Activated CD8-positive, alpha-beta memory T cell treated with anti-CD3 and anti-CD28 coated beads, Interleukin-2, amount 50 U/mL, for 24 hours (primary cell): Measurements from ENCODE around the gene CYBC1.

ENCODE experiments used
- DNase-seq: peaks from one replicate; pipeline ENCODE4 v3.0.0-alpha.2; 2020; ENCODE audit errors: extremely low read depth

Gene CYBC1

DNA sequence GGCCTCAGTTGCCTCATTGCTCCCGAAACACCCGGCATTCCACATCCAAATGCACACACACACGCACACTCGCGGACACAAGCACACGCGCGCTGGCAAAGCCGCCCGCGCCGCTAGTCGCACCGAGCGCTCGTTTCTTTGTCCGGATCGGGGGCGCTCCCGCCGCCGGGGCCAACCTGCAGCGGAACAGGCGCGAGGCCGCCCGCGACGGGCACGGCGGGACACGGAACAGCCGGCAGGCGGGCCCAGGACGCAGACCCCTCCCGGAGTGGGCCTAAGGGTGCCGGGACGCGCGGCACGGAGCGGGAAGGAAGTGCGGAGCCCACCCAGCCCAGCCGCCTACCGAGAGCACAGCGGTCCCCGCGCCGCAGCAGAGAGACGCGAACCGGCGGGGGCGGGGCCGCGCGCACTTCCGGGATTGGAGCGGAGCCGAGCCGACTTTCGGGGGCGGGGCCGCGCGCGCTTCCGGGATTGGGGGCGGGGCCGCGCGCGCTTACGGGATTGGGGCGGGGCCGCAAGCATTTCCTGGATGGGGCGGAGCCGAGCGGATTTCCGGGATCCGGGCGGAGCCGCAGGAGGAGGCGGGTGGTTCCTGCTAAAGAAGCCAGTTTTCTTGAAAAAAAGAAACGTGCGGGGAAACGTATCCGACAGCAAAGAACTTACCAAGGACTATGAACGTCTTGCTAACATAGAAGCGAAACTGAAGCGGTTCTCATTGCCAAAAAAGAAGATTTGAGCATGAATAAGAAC is at the start of gene CYBC1:
Gene CYBC1, minus strand, starts transcription at position 396 of the 750 bp plus-strand sequence. CDS start 1,498 bp downstream, outside the sequence.
- peak; percentile 79 for DNase-seq

DNA sequence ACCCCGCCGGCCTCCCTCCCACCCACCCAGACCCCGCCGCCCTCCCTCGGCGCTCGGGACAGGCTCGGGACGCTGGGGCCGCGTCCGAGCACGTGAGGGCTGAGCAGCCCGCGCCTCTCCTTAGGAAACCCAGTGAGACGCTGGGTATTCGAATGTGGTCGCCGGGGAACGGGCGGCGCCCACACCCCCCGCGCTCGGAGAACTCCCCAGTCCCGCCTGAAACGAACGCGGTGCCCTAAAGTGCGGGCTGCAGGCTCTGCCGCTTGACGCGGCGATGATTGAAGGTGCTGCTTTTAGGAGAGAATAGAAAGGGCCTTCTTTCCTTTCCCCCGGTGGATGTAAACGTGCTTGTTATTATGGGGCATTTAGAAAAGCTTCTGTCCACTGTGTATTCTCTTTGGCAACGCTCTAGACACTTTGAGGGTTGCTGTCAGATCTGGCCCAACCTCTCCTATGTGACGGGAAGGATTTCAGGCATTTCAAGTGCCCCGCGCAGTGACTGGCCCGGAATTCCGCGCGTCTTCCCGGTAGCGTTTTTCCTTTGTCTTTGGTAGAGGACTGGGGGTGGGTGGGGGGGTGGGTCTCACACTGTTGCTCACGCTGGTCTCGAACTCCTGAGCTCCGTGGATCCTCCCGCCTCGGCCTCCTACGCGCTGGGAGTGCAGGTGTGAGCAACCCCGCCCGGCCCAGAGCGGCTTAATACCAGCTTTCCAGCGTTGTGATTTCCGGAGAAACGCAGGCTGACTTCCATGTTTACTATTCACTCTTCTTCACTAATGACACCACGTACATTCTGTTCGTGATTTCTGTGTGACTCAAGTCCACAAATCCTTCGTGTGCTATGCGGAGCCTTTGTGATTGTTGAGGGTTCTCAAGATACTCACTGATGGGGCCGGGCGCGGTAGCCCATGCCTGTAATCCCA is 47.2 kb upstream of the CYBC1 start:
- DNase-seq: no peak

DNA sequence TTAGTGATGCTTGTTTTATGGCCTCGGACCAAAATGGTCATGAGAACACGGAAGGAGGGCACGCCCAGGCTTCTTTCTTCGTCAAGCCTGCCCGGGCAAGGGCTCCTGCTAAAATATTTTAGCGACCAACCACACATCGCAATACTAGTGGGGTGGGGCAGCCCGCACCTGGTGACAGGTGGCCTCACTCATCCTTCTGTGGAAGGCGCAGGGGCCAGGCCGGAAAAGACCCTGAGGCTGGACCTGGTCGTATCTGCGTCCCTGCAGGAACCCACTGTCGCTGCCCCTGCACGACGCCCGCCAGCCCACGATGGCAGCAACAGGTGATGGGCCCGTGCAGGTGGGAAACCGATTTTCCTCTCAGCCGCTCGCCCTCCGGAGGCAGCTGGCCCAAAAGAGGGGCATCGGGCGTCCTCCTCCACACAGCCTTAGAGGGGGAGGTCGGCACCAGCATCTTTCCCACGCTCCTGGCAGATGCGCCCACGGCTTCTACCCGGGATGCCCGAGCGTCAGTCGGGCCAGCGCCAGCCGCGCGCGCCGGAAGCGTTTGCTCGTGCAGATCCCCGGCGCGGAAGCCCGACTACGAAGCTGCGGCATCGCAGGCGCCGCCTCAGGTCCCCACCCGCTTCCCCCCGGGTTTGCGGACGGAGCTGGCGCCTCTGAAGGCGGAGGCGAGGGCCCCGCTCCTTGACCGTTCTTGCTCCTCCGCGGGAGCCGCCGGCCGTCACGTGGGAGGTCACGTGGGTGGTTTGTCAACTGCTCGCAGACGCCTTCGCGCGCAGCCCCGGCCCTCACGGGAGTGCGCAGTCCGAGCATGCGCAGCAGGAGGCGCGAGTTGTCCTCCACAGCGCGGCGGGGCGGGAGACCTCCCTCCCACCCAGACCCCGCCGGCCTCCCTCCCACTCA is 46.2 kb upstream of the CYBC1 start:
- DNase-seq: peak; percentile 80

DNA sequence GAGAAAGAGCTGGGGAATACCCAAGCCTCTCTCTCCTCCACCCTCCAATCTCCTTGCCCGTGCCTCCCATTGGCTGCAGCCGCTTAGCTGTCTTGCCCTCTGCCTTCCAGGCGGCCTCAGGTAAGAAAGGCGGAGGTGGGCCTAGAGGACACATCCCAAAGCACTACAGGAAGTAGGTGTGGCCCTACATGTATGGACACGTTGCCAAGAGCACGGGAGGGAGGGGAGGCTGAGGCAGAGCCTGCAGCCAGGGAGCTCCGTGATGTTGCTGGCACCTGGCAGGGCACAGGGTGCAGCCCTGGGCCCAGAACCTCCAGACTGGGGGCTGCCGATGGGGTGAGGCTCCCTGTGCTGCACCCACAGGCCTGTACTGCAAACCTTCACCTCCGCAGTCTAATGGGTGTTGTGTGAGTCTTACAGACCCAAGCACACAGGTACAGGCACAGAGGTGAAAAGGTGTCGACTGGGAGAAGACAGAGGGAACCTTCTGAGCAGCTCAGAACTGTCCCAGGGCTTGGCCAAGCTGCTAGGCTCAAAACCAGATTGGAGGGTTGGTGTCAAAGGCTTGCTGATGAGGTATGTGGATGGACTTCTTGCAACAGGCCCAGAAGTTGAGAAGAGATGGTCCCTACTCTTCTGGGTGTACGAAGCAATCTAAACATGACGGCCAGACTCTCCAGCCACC is 45.4 kb upstream of the CYBC1 start:
- no peak for DNase-seq

DNA sequence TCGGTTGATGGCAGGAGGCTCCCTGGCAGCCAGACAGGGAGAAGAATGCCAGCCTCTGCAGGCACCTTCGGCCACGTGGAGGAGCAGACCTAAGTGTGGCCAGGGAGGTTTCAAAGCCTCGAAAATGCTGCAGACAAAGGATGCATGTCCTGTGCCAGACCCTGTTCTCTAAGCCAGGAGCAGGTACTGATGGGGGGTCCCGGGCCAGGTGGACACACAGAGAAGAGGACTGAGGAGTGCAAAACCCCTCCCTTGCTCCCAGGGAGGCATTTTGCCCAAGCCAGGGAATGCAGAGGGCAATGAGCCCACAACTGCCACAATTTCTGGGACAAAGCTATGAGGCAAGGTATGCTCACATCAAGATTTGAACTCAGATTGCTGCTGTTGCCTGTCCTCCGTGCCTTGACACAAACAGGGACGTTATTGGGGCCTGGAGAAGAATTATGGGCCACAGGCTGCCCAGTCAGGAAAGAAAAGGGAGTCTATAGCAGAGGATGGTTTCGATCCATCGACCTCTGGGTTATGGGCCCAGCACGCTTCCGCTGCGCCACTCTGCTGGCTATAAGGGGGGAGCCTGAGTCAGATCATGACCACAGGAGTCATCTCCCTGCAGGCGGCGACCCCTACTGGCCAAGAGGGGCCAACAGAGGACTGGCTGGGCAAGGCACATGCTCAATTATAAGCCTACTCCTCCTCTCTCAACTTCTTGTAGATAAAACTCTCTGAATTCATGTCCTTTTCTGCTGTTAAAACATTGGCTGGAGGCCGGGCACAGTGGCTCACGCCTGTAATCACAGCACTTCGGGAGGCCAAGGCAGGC is 43.9 kb upstream of the CYBC1 start:
- DNase-seq: peak; percentile 62

DNA sequence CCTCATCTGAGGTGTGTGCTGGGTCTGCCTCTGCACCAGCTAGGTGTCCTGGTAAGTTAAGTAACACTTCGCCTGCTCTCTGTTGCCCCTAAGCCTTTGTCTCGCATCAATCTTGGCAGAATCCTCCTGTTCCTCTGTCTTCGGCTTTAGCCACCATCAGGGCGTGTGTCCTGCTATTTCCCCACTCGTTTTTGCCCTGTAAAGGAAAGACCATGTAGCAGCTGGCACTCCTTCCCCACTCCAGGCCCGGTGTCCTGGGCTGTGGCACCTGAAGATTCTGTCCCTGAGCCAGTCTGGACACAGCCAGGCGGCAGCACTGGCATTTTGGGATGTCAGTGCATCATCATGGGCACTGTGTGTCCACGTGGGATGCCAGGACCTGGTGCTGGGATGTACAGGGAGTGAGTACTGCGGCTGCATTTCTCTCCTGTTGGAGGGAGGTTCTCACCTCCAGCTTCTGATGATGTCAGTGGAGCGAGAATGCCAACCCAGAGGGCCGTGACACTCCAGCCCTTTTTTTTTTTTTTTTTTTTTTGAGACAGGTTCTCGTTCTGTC is 42.8 kb upstream of the CYBC1 start:
- DNase-seq: no peak

DNA sequence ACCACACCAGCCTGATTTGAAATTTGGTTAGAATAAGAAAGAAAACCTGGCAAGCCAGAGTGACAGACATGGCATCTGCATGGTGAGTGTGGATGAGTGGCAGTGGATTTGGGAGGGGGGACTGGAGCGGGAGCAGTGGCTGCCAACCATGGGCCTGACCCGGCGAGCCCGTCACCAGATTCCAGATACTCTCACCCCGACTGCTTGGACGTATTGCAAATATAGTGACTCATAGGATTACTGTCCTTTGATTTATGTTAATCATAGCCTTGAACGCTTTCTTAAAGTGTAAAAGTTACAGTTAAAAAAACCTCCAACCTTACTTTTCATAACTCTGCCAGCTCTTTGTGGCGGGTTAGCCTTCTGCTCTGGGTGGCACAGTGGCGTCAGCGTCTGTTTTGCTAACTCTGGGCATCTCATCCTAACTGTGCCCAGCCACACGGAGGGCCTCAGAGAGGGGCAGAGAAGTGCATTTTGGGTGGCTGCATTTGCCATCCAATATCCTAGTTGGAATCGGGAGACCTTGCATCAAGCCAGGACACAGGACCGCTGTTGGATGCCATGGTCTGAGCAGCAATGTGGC is 42.2 kb upstream of the CYBC1 start:
- no peak for DNase-seq

DNA sequence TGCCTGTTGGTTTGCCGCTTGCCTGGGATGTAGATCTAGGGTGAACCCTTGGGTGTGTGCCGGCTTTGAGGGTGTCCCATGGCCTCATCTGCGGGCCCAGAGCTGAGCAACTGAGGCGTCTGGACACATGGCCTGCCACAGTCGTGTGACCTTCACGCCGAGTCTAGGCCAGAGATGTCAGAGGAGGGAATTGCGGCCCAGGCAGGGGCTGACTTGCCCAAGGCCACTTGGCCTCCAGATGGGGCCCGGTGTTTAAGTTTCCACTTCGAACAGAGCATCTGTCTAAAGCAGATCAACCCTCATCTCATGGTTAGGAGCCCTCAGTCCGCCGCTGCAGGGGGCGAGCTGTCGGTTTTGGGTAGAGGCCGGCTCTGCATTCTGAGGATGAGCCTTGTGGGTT is 41.0 kb upstream of the CYBC1 start:
- no peak for DNase-seq

DNA sequence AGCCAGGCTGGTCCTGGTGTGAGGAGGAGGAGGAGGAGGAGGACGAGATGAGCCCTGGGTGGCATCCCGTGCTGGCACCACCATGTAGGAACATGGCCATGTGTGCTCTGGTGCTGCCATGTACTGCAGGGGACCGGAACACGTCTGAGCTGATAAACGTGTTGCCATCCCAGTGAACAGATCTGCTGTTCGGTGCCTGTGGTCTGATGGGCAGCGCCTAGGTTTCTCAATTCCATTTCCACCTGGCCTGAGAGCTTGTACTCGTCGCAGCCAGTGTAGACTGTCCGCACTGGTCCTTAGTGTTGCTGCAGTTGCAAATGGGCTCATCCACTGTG is 40.6 kb upstream of the CYBC1 start:
- DNase-seq: no peak

DNA sequence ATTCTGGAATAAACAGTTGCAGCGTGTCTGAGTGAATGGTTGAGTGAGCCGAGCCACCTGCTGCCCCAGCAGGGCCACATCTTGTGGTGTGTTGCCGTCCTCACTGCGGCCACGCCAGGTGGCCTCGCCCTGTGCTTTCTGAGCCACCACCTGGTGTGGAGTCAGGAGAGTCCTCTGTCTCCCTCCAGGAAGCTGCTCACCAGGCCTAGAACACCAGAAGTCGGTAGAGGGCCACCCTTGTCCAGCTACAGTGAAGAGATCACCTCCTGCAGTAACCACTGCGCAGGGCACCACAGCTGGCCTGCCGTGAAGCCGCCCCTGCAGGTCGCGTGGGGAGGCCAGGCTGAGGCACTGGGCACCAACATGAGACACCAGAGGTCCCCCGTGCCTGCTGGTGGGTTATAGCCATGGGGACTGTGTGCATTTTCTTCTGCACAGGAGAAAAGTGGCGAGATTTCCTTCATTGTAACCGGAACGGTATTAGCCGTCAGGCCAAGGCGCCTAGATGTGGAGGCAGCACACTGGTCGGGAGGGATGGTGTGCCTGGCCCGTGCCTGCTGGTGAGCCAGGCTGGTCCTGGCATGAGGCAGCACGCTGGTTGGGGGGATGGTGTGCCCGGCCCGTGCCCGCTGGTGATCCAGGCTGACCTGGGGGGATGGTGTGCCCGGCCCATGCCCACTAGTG is 40.1 kb upstream of the CYBC1 start:
- DNase-seq: no peak

DNA sequence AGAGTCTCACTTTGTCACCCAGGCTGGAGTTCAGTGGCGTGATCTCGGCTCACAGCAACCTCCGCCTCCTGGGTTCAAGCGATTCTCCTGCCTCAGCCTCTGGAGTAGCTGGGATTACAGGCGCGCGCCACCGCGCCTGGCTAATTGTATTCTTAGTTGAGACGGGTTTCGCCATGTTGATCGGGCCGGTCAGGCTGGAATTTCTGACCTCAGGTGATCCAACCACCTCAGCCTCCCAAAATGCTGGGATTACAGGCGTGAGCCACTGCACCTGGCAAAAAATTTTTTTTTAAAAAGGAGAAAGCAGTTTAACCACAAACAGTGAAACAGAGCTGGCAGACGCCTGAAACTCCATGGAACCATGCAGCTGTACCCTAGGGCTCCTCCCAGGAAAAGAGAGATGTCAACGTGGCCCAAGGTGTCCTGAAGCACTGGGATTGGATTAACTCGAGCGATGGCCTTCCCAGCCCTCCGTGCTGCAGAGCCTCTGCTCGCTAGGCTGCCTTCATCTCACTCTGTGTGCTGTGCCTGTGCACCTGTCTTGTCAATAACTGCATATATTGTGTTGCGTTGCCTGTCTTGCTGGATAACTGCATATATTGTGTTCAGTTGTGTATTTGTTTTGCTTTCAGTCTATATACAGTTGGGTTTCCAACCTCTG is 39.4 kb upstream of the CYBC1 start:
- no peak for DNase-seq

DNA sequence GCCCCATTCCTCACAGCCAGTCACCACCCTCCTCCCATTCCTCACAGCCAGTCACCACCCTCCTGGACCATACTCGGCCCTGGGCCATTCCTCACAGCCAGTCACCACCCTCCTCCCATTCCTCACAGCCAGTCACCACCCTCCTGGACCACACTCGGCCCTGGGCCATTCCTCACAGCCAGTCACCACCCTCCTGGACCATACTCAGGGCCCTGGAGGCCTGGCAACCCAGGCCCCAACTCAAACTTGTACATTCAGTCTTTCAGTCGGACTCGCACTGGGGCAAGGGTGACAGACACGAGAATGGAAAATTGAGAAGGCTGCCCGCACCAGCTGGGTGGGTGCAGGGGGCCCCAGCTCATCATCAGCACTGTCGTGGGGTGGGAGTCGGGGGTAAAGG is 38.6 kb upstream of the CYBC1 start:
- no peak for DNase-seq

DNA sequence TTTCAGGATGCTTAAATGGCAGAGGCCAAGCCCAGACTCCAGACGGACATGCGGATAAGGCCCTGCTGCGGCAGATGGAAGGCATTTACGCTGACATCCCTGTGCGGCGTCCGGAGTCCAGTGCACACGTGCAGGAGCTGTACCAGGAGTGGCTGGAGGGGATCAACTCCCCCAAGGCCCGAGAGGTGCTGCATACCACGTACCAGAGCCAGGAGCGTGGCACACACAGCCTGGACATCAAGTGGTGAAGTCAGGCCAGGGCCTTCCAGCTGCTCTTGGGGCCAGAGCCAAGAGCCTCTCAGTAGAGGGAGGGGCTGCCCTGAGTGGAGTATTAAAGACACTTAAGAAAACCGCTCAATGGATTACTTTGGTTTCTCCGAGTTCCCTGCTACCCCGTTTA is 37.4 kb upstream of the CYBC1 start:
- no peak for DNase-seq

DNA sequence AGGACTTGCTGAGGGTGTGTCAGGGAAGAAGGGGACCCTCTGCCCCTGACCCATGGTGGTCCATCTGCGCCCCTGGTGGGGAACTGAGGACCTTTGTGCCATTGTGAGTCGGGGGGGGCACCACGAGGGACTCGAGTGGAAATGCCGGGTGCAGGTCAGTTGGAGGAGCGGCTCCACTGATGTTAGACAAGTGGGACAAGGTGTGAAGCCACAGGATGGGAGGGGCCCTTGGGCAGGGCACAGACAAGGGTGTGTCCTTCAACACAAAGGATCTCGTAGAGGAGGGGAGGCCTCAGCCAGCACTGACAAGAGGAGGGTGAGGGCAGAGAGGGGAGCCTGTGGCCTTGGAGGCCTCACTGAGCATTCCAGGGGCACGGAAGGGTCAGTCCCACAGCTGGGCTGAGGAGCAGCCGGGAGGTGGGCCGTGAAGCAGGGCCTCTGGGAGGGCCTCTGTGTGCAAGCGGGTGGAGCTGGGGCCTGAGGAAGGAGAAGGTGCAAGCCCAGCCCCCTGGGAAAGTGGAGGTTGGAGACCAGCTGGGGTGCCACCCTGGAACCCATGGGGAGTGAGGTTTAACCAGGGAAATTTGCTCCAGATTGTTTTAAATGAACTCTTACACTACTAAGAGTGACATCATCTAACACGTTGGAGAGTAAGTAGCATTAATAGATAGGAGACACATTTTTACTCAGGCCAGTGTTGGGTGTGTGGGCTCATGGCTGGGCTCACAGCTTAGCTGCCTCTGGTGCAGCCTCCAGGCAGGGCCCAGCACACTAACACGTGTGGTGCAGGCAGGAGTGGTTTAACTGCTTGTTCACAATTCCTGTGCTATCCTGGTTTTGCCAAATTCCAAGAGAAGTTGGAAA is 35.9 kb upstream of the CYBC1 start:
- DNase-seq: no peak

DNA sequence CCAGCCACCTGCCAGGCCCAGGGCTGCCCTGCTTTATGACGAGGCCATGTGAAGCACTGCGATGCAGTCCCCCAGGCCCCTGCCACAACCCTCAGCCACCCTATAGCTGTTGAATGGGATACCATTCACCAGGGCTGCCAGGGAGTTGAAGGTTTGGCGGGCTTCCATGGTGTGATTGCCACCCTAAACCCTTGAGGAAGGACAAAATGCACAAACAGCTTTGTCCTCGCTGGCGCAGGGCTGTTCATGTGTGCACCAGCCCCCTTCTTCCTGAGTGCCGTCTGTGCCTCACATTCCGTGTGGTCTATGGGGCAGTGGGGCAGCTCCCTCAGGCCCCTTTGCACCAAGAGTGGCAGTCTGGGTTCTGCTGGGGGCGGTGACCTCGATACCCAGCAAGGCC is 33.3 kb upstream of the CYBC1 start:
- DNase-seq: no peak

DNA sequence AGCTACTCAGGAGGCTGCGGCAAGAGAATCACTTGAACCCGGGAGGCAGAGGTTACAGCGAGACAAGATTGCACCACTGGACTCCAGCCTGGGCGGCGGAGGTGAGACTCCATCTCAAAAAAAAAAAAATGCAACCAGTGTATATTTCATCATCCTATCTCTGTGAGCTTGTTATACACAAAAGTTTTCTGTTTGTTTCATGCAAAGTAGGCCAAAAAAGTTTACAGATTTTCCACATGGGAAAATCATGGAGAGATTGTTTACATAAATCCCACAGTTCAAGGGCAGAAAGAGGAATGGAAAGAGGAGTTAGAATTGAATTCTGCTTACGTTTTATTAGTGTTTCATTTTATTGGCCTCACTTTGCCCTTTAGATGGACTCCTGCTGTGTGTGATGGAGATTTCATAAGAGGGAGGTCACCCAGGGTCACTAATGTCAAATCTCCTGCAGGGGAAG is 32.7 kb upstream of the CYBC1 start:
- no peak for DNase-seq

DNA sequence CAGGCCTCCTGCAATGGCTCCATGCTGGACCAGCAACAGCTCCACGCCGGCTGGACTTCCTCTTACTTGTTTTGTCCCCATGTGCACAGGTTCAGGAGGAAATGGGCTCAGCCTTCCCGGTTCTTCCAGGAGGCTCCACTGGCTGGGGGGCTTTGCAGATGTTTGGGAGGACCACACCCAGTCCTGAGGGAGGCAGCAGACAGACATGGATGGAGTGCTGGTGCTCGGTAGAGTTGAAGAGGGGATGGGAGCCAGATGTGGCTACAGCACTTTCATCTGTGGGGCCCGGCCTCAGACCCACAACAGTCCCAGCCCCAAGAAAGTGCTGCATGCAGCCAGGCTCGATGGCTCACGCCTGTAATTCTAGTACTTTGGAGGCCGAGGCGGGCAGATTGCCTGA is 29.8 kb upstream of the CYBC1 start:
- DNase-seq: no peak

DNA sequence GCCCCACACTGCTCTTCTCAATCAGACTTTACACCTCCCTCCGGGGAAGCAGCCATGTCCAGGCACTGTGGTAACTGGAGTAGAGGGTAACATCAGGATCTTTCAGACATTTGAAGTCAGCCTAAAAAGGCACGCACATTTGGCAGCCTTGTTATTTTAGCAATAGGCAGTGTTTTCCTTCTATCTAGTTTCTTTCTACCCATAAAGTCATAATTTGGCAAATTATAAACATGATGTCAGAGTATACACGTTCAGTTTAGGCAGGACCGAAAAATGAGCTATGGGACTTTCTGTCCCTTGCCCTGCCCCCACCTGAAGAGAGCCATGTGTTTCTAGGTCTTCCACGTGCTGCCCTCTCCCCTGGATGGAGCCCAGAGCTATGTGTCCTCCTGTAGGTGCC is 29.1 kb upstream of the CYBC1 start:
- DNase-seq: no peak
